Upper lobe of right lung (tissue), 1 donor: ENCODE results near the gene ZNF362. TPM values are rescaled to one million over a fixed set of nuclear protein-coding genes. Genes with fewer than 3 reads are reported as not detected.
A peak's percentile ranks its signal among the peaks of the same experiment; 100 is the strongest.

Experiments used
- ATAC-seq: fragments of 200-7000 bp; cut with Tn5 transposase; one replicate; pipeline ENCODE4 v1.9.1; 2020; ENCODE audit warnings: mild to moderate bottlenecking, moderate library complexity
- DNase-seq: peaks from one replicate; pipeline ENCODE4 v3.0.0-alpha.2; 2020
- H3K27ac ChIP-seq: fragments of 200-600 bp; one replicate; pipeline ENCODE4 v1.8.0; 2022
- H3K27me3 ChIP-seq: fragments of 200-600 bp; one replicate; pipeline ENCODE4 v1.8.0; 2022; ENCODE audit warnings: mild to moderate bottlenecking
- H3K36me3 ChIP-seq: fragments of 200-600 bp; one replicate; pipeline ENCODE4 v1.8.0; 2022
- H3K4me1 ChIP-seq: fragments of 200-600 bp; one replicate; pipeline ENCODE4 v1.8.0; 2022
- H3K4me3 ChIP-seq: fragments of 200-600 bp; one replicate; pipeline ENCODE4 v1.8.0; 2022; ENCODE audit warnings: mild to moderate bottlenecking
- H3K9me3 ChIP-seq: fragments of 200-600 bp; one replicate; pipeline ENCODE4 v1.8.0; 2022
- CTCF ChIP-seq: fragments of 200-600 bp; IDR thresholded peaks from one replicate; pipeline ENCODE4 v1.8.0; 2022; ENCODE audit warnings: antibody characterized with exemption
- intact Hi-C: fragments of 100-400 bp; cut with DNase I; formaldehyde crosslinking; loops from one replicate; pipeline ENCODE4 v1.11.0; 2022
- total RNA-seq: library from RNA; stranded (reverse); fragmentation: NEBNext Ultra II Directional; extraction: Animal tissue kit (Norgen Biotek cat#: 25700); gene quantifications from one replicate; pipeline ENCODE4 v1.2.1, GENCODE V29; 2021
- donor health status: DM: no; HTN: yes; CAD: no; lungs with severe emphysema.

ZNF362 gene
- total RNA-seq, 1 donor from 2014 or later, result 31.8 TPM

- Histone ChIP-seq H3K36me3 (peaks cover 27% of the 10 kb centered on the region), H3K4me3 (no peak overlapping the region), H3K4me1 (peaks cover 25% of the 10 kb centered on the region), H3K9me3 (no peaks in the 10 kb centered on the region), H3K27ac (no peak overlapping the region), H3K27me3 (peaks cover 1% of the 10 kb centered on the region)
- intact Hi-C loops, result no loop called here
- no peak for ATAC-seq
- no peak for TF ChIP-seq CTCF
- DNase-seq, result peak; percentile 6
Measured at GRCh38 chr1:33301273-33301984, 45.1 kb downstream of the ZNF362 start.

GRCh38 chr1:33302325-33302724, 46.0 kb downstream of the ZNF362 start:
- Histone ChIP-seq H3K4me1 (peaks cover 32% of the 10 kb centered on the region), H3K9me3 (no peaks in the 10 kb centered on the region), H3K4me3 (no peak overlapping the region), H3K27me3 (peaks cover 8% of the 10 kb centered on the region), H3K27ac (no peak overlapping the region), H3K36me3 (peaks cover 18% of the 10 kb centered on the region)
- ATAC-seq, result peak; percentile 4
- TF ChIP-seq CTCF, result no peak
- peak; percentile 64 for DNase-seq
- intact Hi-C loops, result no loop called here

GRCh38 chr1:33305016-33305415, 48.7 kb downstream of the ZNF362 start:
- Histone ChIP-seq H3K27ac (no peak overlapping the region), H3K36me3 (no peaks in the 10 kb centered on the region), H3K27me3 (peaks cover 8% of the 10 kb centered on the region), H3K4me1 (peaks cover 27% of the 10 kb centered on the region), H3K4me3 (no peak overlapping the region), H3K9me3 (no peaks in the 10 kb centered on the region)
- ATAC-seq, result no peak
- intact Hi-C loops, result no loop called here
- no peak for TF ChIP-seq CTCF
- peak; percentile 5 for DNase-seq

- Histone ChIP-seq H3K9me3 (no peaks in the 10 kb centered on the region), H3K27me3 (peaks cover 8% of the 10 kb centered on the region)
- ATAC-seq, result no peak
Measured at GRCh38 chr1:33305816-33306652, 49.7 kb downstream of the ZNF362 start.

More at GRCh38 chr1:33305816-33306652, 49.7 kb downstream of the ZNF362 start:
- Histone ChIP-seq H3K4me3 (peak overlapping the region; percentile 31), H3K36me3 (no peaks in the 10 kb centered on the region), H3K4me1 (peaks cover 19% of the 10 kb centered on the region), H3K27ac (no peak overlapping the region)
- intact Hi-C loops, result no loop called here
- DNase-seq, result peak; percentile 15
- no peak for TF ChIP-seq CTCF
